GM18511 (cell line): ENCODE results near the gene MTUS2.
A peak's percentile ranks its signal among the peaks of the same experiment; 100 is the strongest.

Experiments used
- ATAC-seq: cut with Tn5 transposase; IDR thresholded peaks from one replicate; pipeline ENCODE4 v1.9.1; 2021; ENCODE audit warnings: mild to moderate bottlenecking, moderate library complexity; ENCODE audit not compliant: unreplicated experiment

The MTUS2 gene

GRCh38 chr13:29537736-29538651, 717.9 kb downstream of the MTUS2 start:
- ATAC-seq, result no peak

- ATAC-seq, result no peak
These were observed 718.5 kb downstream of the MTUS2 start for GRCh38 chr13:29538652-29539040.

GRCh38 chr13:29539856-29540255, 719.7 kb downstream of the MTUS2 start:
- no peak for ATAC-seq

DNA sequence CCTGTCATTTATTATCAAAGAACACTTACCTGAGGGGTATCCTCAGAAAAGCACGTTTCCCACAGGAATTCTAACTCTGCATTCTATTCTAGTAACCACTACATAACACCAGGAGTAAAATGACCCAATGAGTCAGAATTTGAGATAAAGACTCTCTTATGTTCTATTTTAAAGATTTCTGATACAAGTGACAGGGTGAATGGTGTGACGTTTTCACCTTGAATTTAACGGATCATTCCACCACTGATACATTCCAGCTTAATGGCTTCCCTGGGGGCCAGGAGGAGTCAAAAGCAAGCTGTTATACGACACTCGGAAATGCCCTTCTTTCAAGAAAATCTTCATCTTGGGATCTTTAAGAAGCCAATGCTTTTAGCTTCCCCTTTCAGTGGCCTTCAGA, 720.2 kb downstream of the MTUS2 start:
- no peak for ATAC-seq

- ATAC-seq, result no peak
These were observed 720.7 kb downstream of the MTUS2 start for GRCh38 chr13:29540799-29541198.

DNA sequence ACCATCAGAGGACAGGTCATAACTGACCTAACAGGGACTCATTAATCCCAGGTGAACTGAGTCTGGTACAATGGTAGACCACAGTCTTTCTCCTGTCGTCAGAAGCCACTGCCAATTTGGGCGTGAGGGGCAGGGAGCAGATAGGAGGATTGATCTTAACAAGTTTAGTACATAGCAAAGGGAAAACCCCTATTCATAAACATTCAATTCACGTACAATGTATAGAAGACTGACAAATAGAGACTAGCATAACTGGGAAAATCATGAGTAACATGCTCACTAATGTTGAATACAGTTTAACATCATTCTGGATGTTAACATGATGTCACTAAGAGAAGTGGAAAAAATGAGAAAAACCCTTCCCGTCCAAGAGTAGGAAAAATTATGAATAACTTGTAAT, 721.3 kb downstream of the MTUS2 start:
- ATAC-seq, result no peak

DNA sequence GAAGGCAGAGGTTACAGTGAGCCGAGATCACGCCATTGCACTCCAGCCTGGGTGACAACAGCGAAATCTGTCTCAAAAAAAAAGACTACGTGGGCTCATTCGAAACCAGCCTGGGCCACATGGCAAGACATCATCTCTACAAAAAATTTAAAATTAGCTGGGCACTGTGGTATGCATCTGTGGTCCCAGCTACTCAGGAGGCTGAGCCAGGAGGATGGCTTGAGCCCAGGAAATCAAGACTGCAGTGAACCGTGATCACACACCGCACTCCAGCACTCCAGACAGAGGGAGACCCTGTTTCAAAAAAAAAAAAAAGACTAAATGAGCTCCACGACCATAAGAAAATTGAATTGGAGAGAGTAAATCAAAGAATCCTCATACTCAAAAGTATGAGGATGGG, 722.2 kb downstream of the MTUS2 start:
- no peak for ATAC-seq

GRCh38 chr13:29543230-29544215, 723.4 kb downstream of the MTUS2 start:
- ATAC-seq, result peak; percentile 99

- no peak for ATAC-seq
These were observed 725.8 kb downstream of the MTUS2 start for GRCh38 chr13:29545988-29546387.

DNA sequence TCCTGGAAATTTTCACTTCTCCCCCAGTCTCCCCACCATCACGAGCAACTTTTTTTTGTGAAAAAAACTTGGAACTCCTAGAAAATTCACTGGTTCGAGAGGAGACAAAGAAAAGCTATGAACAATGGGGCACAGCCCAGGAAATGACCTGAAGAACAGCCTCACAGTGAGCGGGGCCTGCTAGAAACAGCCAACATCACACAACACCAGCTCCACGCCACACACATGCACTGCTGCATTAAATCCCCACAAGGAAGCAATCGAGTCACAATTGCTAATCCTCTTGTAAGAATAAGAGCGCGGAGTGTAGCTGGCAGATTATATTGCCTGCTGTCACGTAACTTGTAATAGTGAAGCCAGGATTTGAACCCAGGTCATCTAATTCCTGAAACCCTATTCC, 726.5 kb downstream of the MTUS2 start:
- no peak for ATAC-seq

GRCh38 chr13:29547153-29547552, 727.0 kb downstream of the MTUS2 start:
- ATAC-seq, result no peak

DNA sequence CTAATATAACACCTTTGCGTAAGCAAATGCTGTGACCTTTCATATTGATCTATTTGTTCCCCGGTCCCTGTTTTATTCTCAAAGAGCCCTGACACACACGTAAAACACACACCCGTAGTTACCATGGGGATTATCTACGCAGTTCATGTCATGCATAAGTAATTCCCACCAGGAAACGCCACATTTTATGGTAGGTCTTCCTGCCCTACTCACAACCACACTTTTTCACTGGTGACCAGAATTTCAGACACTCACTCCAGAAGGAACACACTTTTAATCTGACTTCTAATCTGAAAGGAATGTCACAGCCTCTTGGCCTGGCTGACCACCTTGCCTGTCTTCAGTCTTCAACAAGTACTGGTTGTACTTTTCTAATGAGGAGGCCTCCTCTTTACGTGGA, 728.6 kb downstream of the MTUS2 start:
- no peak for ATAC-seq

DNA sequence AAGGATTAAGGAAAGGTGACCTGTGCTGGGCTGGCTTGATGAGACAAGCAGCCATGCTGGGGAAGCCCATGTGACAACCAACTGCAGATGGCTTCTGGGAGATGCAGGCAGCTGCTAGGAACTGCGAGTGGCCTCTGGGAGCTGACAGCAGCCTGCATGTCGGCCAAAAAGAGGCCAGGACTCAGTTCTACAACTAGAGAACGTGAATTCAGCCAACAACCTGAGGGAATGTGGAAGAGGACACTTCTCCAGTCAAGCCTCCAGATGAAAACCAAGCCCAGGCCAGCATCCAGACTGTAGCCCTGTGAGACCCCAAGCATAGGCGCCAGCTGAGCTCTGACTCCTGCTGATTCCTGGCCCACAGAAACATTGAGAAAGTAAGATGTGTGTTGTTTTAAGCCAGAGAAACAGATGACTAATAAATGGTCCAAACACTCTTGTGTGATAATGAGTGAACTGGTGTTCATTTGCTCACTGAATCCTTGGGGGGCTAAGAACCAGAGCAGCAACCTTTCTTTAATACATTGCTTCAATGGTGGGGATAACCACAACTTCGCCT, 730.4 kb downstream of the MTUS2 start:
- no peak for ATAC-seq

- ATAC-seq, result no peak
These were observed 731.1 kb downstream of the MTUS2 start for GRCh38 chr13:29551214-29551613.
